ENCODE data around the gene TRAPPC14. TPM values are rescaled to one million over a fixed set of nuclear protein-coding genes. Genes with fewer than 3 reads are reported as not detected.
A peak's percentile ranks its signal among the peaks of the same experiment; 100 is the strongest.

The TRAPPC14 gene
- total and polyA plus RNA-seq, 9 of the 15 experiments (the other 6 are each of a cell fraction or from before 2014, with no cell fraction given): 0.42 to 45.9 (median 18.2) TPM

DNA sequence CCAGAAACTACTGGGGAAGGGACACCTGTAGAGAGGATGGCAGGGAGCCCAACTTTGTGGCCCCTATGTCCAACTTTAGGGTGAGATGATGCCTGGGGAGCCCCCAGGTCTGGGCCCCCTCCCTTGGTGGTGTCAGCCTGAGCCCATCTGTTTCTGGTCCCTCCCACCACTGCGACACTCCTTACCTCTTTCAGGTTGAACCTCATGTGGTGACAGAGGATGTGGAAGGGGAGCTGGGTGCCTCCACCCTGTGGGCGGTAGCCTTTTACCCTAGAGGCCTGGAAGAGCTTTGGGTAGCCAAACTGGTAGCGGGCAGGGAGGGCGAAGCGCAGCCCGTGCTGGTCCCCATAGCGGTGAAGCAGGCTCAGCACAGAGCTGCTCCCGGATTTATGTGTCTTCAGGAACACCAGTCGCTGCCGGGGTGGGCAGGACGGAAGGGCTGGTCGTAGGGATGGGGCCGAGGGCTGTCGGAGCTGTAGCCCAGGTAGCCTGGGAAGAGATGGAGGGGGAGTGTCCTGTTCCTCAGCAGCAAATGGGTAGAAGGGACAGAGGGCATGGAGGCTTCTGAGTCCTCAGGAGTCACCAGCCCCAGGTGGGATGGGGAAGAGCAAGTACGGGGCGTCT lies 7.9 kb upstream of the TRAPPC14 start:
- ATAC-seq (no peak), DNase-seq (ENCODE audit: extremely low read depth in 1 of 4, low spot score in 3 of 4) (no peak), FAIRE-seq (no peak)
- Histone ChIP-seq H3K4me1 (replicated peaks in 1 of 2; ENCODE audit: control insufficient read depth in 2 of 2, insufficient read depth in 2 of 2, low read length in 2 of 2) (peaks cover 47 to 48% of the 10 kb centered on the region in 2 experiments), H3K27me3 (ENCODE audit: control insufficient read depth in 2 of 2, insufficient read depth in 2 of 2, low read length in 2 of 2) (no peaks in the 10 kb centered on the region), H3K4me2 (ENCODE audit: insufficient read depth, low read length) (peak overlapping the region; percentile 91; the same call in 1 of the 2 replicates), H3K9me1 (ENCODE audit: control insufficient read depth, insufficient read depth, low read length) (no peaks in the 10 kb centered on the region), H2AFZ (ENCODE audit: low read depth, low read length) (peak overlapping the region; percentile 86; the same call in 1 of the 2 replicates), H3K27ac (ENCODE audit: extremely low read depth, low read depth, low read length) (no peak overlapping the region), H3K4me3 (no peak overlapping the region), H3K9me3 (replicated peaks; ENCODE audit: control insufficient read depth, insufficient read depth, low read depth, low read length) (no peaks in the 10 kb centered on the region), H3K36me3 (ENCODE audit: control insufficient read depth, insufficient read depth, low read length) (no peaks in the 10 kb centered on the region), H3K79me2 (ENCODE audit: control insufficient read depth, insufficient read depth, low read length) (no peaks in the 10 kb centered on the region), H4K20me1 (replicated peaks; ENCODE audit: control insufficient read depth, insufficient read depth, low read length) (no peaks in the 10 kb centered on the region), H3K9ac (ENCODE audit: insufficient read depth in 1 of 2, low read depth in 2 of 2, low read length in 2 of 2) (peak overlapping the region in 1 of 2 experiments; percentile 90; a peak in 2 of 4 replicates)
- no TSS peak for BruUV-seq (replicated peaks)
- 78% methylated on average over 16 of the region's 16 CpGs for WGBS (ENCODE audit: insufficient coverage, low coverage, missing lambda C conversion rate)
- POLR2A ChIA-PET: interaction anchor here (0.7 to 1.6 kb wide), 7 partner anchors 9 to 263 kb away, joined by 3 to 7 read pairs (median 3); partner anchors contain the start of genes GPC2, LAMTOR4, MEPCE and STAG3
- intact Hi-C loops (cut with micrococcal nuclease) (no loop called here), in situ Hi-C loops (cut with MboI) (no loop called here)
- CTCF ChIA-PET (ENCODE audit: low intra/inter-chr PET ratio): no interaction called here
- TF ChIP-seq TFAP4 (CRISPR knock-in tag; IDR thresholded peaks at IDR 0.05; ENCODE audit: borderline replicate concordance): no peak
- TF ChIP-seq ZC3H11A (IDR thresholded peaks at IDR 0.05; ENCODE audit: low read depth, low read length): no peak
- TF ChIP-seq OTX1 (CRISPR knock-in tag; IDR thresholded peaks at IDR 0.05): no peak
- no peak for TF ChIP-seq BRCA1 (IDR thresholded peaks at IDR 0.05)
- TF ChIP-seq BRCA1 (CRISPR knock-in tag; IDR thresholded peaks at IDR 0.05): no peak
- TF ChIP-seq, protein P1, sequence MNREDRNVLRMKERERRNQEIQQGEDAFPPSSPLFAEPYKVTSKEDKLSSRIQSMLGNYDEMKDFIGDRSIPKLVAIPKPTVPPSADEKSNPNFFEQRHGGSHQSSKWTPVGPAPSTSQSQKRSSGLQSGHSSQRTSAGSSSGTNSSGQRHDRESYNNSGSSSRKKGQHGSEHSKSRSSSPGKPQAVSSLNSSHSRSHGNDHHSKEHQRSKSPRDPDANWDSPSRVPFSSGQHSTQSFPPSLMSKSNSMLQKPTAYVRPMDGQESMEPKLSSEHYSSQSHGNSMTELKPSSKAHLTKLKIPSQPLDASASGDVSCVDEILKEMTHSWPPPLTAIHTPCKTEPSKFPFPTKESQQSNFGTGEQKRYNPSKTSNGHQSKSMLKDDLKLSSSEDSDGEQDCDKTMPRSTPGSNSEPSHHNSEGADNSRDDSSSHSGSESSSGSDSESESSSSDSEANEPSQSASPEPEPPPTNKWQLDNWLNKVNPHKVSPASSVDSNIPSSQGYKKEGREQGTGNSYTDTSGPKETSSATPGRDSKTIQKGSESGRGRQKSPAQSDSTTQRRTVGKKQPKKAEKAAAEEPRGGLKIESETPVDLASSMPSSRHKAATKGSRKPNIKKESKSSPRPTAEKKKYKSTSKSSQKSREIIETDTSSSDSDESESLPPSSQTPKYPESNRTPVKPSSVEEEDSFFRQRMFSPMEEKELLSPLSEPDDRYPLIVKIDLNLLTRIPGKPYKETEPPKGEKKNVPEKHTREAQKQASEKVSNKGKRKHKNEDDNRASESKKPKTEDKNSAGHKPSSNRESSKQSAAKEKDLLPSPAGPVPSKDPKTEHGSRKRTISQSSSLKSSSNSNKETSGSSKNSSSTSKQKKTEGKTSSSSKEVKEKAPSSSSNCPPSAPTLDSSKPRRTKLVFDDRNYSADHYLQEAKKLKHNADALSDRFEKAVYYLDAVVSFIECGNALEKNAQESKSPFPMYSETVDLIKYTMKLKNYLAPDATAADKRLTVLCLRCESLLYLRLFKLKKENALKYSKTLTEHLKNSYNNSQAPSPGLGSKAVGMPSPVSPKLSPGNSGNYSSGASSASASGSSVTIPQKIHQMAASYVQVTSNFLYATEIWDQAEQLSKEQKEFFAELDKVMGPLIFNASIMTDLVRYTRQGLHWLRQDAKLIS (CRISPR knock-in tag; IDR thresholded peaks at IDR 0.05): no peak
- TF ChIP-seq MTA1 (IDR thresholded peaks at IDR 0.05; ENCODE audit: borderline replicate concordance): no peak
- no peak for TF ChIP-seq MECOM (CRISPR knock-in tag; IDR thresholded peaks at IDR 0.05)
- TF ChIP-seq PTBP1 (IDR thresholded peaks at IDR 0.05; ENCODE audit: low read depth, low read length): no peak
- TF ChIP-seq THRAP3 (IDR thresholded peaks at IDR 0.05; ENCODE audit: borderline replicate concordance): no peak
- no peak for TF ChIP-seq POLR2AphosphoS5 (IDR thresholded peaks at IDR 0.05; ENCODE audit: control insufficient read depth, insufficient read depth, low read depth, low read length)
- no peak for TF ChIP-seq ZNF740 (CRISPR knock-in tag; IDR thresholded peaks at IDR 0.05)
- TF ChIP-seq ZNF740 (tag; IDR thresholded peaks at IDR 0.05): no peak
- TF ChIP-seq HES1 (IDR thresholded peaks at IDR 0.05; ENCODE audit: low read depth): no peak
